HG03520 (cell line): ENCODE measurements around the gene AHI1.

ENCODE experiments used
- ATAC-seq: cut with Tn5 transposase; IDR thresholded peaks from one replicate; pipeline ENCODE4 v1.9.1; 2021; ENCODE audit warnings: mild to moderate bottlenecking, moderate library complexity; ENCODE audit not compliant: unreplicated experiment

The AHI1 gene

DNA sequence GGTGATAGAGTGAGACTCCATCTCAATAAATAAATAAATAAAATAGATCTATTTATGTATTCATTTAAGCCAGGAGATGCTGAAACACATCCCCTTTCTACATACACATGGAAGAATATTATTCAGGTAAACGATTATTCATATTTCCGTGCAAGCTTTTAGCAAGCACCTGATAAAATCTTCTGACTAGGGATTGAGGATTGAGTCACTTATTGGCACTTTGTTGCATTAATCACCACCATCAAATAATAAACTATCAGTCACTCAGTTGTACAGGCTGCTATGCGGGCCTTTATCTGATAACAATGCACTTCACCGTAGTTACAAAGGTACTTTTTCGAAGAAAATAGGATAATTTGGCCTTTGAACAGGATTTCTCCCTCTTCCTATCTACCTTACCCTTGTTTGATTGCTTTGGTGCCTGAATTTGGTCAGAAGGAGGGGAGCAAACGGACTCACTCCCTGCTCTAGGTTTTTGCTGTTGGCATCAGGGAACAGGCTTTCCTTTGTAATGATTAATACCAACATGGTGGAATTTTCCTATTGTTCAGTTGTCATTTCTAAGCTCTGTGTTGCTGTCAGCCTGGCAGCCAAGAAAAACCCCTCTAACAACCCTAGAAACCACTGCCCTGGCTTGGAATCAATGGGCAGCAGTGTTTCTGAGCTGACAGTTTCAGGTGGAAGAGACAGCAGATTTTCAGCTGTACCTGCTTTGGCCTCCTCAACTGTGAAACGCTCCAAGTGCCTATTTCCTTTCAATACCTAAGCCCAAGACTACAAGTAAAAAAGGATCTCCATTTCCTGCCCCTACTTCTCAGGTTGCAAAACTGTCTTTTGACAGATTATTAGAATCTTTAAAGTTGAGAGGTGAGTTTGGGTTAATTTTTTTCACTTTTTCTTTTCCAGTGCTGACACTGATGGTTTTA lies 253.4 kb downstream of the AHI1 start:
- ATAC-seq = no peak

DNA sequence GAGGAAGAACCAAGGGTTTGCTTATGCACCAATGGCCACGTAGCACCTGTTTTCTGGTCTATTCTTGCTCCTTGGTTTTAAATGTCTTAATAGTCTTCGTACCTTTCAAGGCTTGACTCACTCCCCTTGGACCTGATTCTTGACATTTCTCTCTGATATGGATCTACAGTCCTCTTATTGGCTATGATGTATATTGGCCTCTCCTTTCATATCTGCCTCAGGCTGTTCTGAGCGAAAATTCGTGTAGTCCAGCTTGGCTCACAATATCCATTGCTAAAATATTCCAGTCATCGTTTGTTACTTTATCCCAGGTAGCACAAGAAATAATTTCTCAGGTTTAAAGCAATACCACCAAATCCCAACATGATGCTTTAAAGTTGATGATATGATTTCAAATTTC lies 256.8 kb downstream of the AHI1 start:
- ATAC-seq = no peak

DNA sequence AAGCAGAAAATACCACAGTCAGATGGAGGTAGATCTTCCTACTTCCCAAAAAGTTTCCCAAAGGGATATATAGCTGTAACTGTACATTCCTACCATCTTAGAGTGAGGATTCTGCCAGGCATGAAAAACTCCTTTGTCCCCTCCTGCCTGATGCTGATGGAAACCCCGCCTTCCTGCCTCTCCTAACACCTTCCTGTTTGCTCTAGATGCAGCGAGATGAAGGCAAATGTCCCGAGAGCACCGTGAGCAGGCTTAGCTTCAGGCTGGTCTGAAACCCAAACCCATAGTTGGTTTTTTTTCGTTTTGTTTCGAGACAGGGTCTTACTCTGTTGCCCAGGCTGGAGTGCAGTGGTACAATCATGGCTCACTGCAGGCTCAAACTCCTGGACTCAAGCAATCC lies 260.8 kb downstream of the AHI1 start:
- ATAC-seq = no peak

DNA sequence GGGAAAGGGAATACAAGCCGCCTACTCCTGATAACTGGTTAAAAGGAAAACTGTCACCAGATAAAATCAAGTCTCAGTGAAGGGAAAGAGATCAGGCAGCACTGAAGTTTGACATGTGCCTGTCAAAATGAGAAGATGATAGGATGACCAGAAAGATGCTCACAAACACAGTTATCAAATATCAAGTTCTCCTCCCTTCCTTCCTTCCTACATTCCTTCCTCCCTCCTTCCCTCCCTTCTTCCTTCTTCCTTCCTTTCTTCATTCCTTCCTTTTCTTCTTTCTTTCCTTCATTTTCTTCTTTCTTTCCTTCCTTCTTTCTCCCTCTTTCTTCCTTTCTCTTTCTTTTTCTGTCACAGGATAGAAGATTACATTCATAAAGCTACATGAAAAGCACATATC lies 261.2 kb downstream of the AHI1 start:
- no peak for ATAC-seq

DNA sequence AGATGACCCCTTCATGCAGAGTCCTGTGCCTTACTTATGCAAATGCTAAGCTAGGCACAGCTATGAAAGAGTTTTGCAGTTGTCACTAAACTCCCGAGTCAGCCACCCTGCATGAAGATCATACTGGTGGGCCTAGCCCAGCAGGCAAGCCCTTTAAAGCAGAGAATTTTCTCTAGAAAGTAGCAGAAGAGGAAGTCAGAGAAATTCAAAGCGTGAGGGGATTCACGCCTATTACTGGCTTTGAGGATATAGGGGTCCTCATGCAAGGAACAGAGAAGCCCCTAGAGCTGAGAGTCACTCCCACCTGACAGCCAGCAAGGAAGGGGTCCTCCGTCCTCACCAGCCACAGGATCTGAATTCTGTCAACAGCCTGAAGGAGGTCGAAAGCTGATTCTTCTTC lies 261.8 kb downstream of the AHI1 start:
- ATAC-seq = no peak

DNA sequence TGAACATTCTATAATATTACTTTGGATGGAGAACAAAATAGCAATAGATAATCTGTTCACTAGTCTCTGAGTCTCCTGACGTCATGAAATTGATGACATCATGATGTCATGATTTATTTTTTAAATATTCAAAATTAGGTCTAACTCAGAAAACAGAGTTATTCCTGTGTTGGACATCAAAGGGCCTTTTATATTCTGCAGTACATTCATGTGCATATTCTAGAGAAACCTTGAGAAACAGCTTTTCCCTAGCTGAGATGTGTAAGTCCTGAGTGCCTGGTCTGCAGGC lies 263.1 kb downstream of the AHI1 start:
- no peak for ATAC-seq

DNA sequence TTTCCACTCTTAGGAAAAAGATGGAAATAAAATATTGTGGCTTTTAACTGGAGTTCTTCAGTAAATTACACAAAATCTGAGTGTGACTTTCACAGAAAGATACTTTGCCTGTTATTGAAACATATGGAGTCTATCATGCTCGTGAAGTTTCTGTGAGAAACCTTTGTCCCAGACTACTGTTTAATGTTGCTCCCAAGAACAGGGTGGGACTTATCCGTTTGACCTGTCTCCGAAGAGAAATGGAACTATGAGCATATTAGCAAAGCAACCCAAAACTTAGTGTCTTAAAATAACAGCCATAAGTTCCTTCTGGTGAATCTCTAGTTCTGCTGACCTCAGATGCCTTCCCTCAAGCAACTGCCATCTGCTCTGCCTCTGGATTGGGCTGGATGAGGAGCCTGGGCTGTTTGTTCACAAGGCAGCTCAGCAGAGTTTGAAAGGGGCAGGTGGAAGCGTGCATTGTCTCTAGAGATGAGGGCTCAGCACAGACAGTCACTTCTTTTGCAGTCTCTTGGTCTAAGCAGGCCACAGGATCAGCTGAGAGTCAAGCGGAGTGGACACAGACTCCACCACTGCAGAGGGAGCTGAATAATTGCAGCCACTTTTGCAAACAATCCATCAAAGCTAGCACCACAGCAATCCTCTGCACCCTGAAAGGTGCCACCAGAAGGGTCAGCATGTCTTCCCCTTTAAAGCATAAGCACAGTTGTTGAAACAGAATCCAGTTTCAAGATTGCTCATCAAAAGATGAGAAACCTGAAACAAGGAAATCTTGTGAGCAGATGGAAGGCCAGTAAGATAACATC lies 263.7 kb downstream of the AHI1 start:
- no peak for ATAC-seq
